Measurements from ENCODE around the gene NDUFB10.

Gene NDUFB10

GRCh38 chr16:2005646-2006045, 46.3 kb downstream of the NDUFB10 start:
- Histone ChIP-seq H3K9ac (no peak overlapping the region), H2AFZ (no peak overlapping the region), H3K4me3 (ENCODE audit: low read depth, low read length) (no peak overlapping the region), H3K36me3 (ENCODE audit: control insufficient read depth, insufficient read depth, low read length) (no peaks in the 10 kb centered on the region), H3K79me2 (peaks cover 53% of the 10 kb centered on the region), H3K9me3 (ENCODE audit: control insufficient read depth, low read length) (no peaks in the 10 kb centered on the region), H3K4me1 (peaks cover 10% of the 10 kb centered on the region), H3K4me2 (ENCODE audit: low read length) (no peak overlapping the region), H3K27me3 (ENCODE audit: control insufficient read depth, insufficient read depth, low read length) (no peaks in the 10 kb centered on the region), H3K27ac (no peak overlapping the region)
- no peak for TF ChIP-seq CTCF (IDR thresholded peaks at IDR 0.05)

GRCh38 chr16:2006317-2006716, 47.0 kb downstream of the NDUFB10 start:
- no peaks in the 10 kb centered on the region for H3K36me3 ChIP-seq (ENCODE audit: control insufficient read depth, insufficient read depth, low read length)
- peaks cover 10% of the 10 kb centered on the region for H3K4me1 ChIP-seq
- H3K4me2 ChIP-seq (ENCODE audit: low read length): no peak overlapping the region
- H3K9me3 ChIP-seq (ENCODE audit: control insufficient read depth, low read length): no peaks in the 10 kb centered on the region
- H2AFZ ChIP-seq: no peak overlapping the region
- no peak overlapping the region for H3K4me3 ChIP-seq (ENCODE audit: low read depth, low read length)
- H3K79me2 ChIP-seq: peaks cover 53% of the 10 kb centered on the region
- TF ChIP-seq CTCF (IDR thresholded peaks at IDR 0.05): no peak
- no peak overlapping the region for H3K9ac ChIP-seq
- no peak overlapping the region for H3K27ac ChIP-seq
- H3K27me3 ChIP-seq (ENCODE audit: control insufficient read depth, insufficient read depth, low read length): no peaks in the 10 kb centered on the region

DNA sequence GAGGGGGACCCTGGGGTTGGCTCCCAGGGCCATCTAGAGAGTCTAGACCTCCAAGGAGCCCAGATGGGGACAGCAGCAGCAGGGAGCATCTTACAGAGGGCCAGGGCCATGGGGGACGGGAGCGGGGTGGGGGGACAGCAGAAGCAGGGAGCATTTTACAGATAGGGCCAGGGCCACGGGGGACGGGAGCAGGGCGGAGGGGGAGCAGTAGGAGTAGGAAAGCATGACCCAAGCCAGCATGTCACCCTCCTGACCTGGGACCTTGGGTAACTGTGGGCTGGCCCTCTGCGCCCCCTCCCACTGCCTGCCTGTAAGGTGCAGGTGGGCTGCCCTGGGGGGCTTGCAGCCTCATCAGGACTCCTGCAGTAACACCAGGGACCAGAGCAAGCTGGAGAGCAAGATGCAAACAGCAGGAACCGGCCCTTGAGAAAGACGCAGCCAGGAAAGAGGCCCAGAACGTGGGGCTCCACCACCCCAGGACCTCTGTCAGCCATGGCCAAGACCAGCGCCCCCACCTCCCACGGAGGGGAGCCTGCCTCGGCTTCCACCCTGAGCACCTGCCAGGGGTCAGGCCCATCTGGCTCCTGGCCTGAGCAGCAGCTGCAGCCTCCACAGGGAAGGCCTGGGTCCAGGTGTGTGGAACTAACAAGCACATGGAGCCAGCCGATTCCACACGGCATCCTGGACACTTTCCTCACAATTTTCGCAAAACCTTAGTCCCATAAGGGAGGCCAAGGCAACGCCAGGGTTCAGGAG, 47.9 kb downstream of the NDUFB10 start:
- H3K79me2 ChIP-seq: peaks cover 53% of the 10 kb centered on the region
- no peak overlapping the region for H3K4me3 ChIP-seq (ENCODE audit: low read depth, low read length)

DNA sequence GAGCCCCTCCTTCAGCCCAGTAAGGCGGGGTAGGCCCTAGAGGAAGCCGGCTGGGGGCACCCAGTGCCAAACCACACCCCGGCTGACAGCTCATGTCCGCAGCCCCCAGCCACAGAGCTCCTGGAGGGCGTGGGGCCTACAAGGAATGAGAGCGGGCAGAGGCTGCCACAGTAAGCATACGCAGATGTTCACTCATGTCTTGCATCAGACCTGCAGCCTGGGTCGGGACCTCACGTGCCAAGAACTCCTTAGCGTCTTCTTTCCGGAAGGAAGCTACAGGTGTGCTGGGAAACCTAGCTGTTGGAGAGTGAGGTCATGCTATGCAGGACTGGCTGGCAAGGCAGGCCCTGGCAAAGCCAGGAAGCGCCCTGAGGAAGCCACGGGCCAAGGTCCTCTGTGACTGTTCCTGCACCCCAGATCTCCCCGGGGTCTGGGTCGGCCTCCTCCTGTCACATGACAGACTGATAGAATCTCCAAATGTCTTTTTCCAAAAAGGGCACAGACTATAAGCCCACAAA, 48.7 kb downstream of the NDUFB10 start:
- Histone ChIP-seq H3K36me3 (ENCODE audit: control insufficient read depth, insufficient read depth, low read length) (no peaks in the 10 kb centered on the region), H3K9me3 (ENCODE audit: control insufficient read depth, low read length) (no peaks in the 10 kb centered on the region), H3K27me3 (ENCODE audit: control insufficient read depth, insufficient read depth, low read length) (no peaks in the 10 kb centered on the region), H3K27ac (no peak overlapping the region), H3K79me2 (peaks cover 51% of the 10 kb centered on the region), H3K4me2 (ENCODE audit: low read length) (peak overlapping the region; percentile 96), H3K4me3 (ENCODE audit: low read depth, low read length) (peak overlapping the region; percentile 69), H3K4me1 (peaks cover 10% of the 10 kb centered on the region), H3K9ac (no peak overlapping the region), H2AFZ (no peak overlapping the region)
- TF ChIP-seq CTCF (IDR thresholded peaks at IDR 0.05): no peak

More for the DNA sequence above, 47.9 kb downstream of the NDUFB10 start:
- Histone ChIP-seq H3K36me3 (ENCODE audit: control insufficient read depth, insufficient read depth, low read length) (no peaks in the 10 kb centered on the region), H3K4me2 (ENCODE audit: low read length) (no peak overlapping the region), H3K27me3 (ENCODE audit: control insufficient read depth, insufficient read depth, low read length) (no peaks in the 10 kb centered on the region), H2AFZ (no peak overlapping the region), H3K4me1 (peaks cover 10% of the 10 kb centered on the region), H3K9ac (no peak overlapping the region), H3K9me3 (ENCODE audit: control insufficient read depth, low read length) (no peaks in the 10 kb centered on the region), H3K27ac (no peak overlapping the region)
- TF ChIP-seq CTCF (IDR thresholded peaks at IDR 0.05): no peak

All from parathyroid adenoma (tissue), 2 donors.